NCI-H146 treated with DMSO at 0.1 percent for 48 hours (cell line): ENCODE measurements around the gene NXPH4.

ENCODE experiments used
- DNase-seq: peaks from one replicate; lab custom pipeline; 2025; ENCODE audit not compliant: unreplicated experiment; lab: John Stamatoyannopoulos, UW

NXPH4 gene

DNA sequence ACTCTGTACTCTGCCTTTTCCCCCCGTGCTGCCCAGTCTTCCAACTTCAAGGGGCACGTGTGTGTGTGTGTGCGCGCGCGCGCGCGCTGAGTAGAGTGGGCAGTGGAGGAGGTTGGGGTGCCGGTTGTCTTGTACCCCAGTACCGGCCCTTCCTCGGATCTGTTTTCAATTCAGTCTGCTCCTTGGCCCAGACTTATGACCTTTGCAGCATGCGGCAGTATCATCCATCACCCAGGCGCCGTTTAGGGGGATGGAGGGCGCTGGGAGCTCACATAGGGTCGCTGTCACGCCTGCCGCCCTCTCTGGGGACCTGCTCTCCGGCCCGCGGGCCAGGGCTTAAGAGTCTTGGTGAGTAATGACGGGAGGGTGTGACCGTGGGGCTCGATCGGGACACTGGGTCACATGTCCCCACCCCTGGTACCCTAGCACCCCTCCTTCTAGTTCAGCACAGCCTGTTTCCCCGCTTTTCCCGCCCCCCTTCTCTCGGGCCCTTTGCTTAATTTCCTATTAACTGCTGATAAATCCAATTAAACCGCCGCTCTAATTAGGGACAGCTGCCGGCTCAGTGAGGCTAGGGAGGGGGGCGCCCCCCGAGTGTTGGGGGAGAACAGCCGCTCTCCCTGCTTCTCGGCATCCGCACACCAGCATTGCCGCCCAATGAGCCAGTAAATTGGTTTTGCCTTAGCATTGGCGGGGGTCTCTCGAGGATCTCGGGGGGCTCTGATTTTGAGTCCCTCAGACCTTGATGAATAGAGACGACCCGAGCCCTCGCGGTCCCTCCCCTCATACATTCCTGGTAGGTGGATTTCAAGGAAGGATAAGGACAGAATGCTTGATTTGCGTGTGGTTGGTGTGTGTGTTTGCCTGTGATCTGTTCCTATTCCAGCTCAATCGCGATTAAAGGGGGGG lies 25.1 kb downstream of the NXPH4 start:
- no peak for DNase-seq

DNA sequence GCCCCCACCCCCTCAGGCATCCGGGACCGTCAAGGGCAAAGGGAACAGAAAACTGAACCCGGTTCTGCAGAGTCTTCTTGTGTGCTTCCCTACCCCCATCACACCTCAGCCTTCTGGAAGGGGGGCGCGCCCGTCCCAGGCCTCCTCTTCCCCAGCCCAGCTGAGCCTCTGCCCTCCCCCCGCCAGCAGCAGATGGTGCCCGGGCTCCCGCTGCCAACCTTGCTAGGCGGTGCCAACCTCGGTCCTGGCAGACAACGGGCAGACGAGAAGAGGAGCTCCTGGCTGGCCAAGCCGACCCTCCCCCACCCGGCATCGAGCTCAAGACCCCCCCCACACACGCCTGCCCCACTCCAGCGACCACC lies 25.7 kb downstream of the NXPH4 start:
- DNase-seq, result no peak

DNA sequence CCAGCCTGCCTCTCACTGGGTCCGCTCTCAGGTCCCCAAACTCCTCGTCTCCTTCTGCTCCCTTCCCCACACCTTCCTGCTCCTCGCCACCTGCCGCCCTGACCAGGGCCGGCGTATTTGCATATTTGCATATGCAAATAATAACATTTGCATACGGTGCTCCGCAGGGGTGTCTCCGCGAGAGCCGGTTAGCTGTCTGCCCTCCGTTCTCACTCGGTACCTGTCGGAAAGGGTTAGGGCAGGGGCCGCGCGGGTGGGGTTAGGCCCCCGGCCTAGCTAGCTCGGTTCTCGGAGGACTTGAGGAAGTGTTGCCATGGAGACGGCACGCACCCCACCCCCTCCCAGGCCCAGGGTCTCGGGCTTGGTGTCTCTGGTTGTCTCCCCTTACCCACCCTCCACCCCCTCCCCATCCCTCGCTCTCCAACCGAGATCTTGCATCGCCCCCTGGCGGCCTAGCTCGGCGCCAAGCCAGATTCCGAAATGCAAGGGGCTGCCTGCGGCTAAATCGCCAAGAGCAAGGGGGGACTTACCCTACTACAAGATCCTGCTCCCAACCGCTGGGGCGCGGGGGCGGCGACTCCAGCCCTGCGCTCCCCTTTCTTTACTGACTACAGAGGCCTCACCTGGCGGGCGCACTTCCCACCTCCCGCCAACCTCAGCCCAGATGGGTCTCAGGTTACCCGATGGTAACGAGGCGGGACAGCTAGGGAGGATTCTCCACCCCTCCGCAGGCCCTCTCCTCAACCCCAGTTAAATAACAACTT lies 26.3 kb downstream of the NXPH4 start:
- DNase-seq, result peak; percentile 76

DNA sequence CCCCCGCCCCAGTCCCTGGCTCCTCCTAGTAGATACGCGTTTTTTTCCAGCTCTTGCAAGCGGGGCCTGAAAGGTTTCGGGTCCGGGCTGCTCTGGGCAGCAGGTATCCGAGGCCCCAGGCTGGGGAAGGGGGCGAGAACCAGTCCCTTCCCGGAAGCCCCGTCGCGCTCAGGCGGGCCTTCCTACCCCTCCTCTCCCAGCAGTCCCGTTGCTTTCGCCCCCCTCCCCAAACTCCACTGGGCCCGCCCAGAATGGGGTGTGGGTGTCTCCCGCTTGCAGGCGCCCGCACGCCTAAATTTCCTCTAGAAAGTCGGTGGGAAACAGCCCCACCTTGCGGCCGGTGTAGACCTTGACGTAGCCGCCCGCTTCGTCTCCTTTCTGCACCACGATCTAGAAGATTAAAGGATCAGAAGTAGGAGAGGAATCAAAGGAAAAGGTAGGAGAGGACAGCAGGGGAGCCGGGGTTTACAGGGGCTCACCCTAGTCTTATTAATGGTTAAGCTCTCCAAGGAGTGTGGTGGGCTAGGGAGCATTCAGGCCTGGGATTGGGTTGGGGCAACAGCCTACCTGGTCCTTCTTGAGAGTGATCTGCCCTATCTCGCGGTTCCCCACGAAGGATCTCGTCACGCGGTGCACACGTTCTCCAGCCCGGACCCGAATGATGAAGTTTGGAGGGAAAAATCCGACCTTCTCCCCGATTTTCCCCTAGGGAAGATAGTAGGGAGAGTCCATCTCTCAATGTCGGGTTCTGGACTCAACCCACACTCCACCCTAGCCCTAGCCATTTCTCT lies 27.1 kb downstream of the NXPH4 start:
- peak; percentile 63 for DNase-seq

DNA sequence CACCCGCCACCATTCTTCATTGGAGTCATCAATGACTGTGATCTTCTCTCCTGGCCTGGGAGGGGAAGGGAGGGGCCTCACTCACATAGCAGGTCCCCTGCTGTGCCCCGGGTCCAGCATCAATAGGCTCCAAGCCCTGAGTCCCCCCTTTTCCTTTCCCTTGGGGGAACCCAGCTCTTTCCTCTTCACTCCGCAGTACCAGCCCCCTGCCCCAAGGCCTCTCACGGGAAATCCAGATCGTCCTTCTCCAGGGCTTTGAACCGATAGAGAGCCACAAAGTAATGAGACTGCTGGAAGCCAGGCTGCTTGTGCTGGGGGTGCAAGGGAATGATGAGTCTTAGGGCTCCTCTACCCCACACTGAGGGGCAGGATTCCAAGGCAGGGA lies 27.7 kb downstream of the NXPH4 start:
- no peak for DNase-seq

DNA sequence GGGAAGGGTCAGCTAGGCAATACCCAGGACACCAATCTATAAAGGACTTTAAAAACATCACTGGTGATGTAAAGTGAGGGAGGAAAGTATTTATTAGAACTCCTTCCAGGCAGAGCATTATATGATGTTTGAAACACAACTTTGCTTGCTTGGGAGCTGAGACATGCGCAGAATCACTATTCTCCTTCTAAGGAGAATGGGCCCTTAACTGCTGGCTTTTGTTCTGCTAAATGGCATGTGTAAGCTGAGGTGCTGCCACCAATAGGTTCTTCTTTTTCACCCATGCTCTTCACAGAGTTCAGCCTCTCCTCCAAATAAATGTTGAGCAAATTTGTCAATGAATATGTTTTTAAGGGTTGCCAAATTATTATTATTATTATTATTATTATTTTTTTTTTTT lies 30.4 kb downstream of the NXPH4 start:
- no peak for DNase-seq

DNA sequence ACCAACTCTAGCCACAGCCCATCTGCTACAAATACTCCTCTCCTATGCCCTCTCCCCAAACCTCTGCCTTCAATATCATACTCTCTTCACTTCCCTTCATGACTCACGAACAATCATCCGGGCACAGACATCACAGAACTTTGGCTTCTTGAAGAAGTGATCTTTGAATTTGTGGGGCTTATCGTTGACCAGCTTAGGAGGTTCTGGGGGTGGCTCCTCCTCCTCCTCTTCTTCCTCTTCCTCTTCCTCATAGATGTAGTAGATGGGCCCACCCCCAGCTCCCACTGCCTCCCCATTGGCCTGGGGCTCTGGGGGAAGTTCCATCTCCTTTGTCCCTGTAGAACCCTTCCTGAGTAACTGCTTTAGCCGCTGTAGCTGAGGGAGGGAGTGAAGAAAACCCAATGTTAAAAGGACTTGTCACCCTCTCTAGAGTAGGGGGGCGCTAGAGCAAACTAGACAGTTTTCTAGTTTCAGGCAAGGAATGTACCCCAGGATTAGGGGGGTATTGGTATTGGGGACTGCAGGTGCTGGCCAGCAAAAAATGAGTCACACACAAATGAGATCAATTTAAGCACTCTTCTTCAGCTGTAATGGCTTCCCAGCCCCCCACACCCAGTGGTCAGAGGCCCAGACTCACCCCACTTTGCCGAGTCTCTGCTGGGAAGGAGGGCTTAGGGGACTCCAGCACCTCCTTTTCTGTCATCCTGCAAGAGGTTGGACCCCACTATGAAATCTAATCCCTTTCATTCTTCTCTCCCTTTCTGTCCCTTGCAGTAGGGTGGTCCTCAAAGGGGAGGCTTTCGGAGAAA lies 32.5 kb downstream of the NXPH4 start:
- no peak for DNase-seq

DNA sequence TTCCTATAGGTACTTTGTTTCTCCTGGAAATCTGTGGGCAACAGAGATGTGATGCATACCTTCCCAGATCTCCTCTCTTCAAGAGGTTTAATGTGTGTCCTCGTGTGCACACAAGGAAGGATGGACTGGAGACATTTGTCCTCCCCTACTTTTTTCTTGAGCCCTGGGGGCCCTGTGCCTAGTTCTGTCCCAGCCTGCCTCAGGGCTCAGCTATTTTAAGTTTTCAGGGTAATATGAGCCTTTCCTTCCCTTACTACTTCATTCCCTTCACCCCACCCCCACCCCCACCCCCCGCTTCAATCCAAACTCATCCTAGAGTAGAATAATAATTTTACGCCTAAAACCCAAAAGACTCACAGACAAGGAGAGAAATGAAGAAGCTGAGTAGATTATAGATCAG lies 33.9 kb downstream of the NXPH4 start:
- no peak for DNase-seq

DNA sequence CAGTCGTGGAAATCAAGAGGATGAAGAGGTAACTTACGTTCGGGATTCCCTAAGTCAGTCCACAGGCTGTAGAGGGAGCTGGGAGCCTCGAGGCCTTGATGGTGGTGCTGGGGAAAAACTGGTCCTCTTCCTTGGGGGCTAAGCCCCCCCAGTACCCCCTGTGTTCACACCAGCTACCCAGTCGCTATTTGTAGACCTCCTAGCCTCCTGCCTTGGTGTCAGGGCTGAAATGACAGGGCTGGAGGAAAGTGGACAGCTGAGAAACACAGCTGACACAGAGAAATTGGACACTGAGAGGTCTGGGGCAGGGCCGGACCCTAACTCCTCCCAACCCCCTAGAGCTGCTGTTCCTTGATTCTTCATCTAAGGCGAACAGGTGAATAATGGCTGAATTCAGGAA lies 34.4 kb downstream of the NXPH4 start, which contains the start of gene STAC3:
STAC3 (minus strand) TSS at position 232 of the 400 bp plus-strand sequence. CDS start 1,551 bp downstream, outside the sequence.
- no peak for DNase-seq

DNA sequence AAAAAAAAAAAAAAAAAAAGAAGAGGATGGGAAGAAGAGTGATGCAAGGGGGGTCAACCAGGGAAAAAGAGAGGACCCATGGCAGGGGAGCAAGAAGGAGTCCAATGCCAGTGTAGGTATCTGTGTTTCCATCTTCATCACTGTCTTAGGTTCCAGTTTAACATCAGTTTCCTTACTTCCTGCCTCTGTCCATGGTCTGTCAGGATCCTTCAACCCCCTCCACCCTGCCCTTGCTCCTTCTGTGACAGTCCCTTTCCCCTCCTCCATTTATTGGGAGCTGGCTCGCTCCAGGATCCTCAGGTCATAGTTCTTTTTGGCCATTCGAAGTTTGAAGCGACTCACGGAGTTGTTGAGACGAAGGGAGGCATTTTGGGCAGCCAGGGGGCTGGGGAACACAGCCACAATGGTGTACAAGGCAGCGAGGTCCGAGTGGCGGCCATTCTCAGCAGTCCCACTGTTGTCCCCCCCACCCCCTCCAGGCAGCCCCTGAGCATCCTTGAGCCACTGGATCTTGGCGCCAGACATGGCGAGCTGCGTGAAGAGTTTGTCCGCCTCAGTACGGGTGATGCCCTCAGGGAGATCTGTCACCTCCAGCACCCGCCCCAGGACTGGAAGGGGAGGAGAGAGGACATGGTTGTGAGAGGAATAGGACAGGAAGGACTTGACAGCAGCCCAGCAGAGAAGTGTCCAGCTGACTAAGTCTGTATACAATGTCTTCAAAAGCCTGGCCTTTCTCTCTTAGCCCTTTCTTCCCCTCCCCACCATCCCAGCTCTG lies 38.1 kb downstream of the NXPH4 start:
- no peak for DNase-seq

DNA sequence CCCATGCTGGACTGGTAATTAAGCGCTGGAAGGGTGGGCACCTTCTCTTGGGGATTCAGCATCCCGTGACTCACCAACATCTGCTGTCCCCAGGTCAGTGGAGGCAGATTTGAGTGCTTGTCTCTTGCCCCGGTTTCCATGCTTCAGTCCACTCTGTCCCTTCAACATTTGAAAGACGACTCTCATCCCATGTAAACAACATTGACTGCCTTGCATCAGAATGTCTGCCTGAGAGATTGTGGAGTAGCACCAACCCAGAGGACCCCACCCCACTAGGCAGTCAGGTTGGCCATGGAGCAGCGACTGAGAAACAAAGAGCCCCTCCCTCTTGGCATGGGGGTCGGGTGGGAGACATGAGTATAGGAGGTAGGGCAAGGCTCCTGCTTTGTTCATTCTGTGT lies 39.3 kb downstream of the NXPH4 start:
- DNase-seq, result no peak

DNA sequence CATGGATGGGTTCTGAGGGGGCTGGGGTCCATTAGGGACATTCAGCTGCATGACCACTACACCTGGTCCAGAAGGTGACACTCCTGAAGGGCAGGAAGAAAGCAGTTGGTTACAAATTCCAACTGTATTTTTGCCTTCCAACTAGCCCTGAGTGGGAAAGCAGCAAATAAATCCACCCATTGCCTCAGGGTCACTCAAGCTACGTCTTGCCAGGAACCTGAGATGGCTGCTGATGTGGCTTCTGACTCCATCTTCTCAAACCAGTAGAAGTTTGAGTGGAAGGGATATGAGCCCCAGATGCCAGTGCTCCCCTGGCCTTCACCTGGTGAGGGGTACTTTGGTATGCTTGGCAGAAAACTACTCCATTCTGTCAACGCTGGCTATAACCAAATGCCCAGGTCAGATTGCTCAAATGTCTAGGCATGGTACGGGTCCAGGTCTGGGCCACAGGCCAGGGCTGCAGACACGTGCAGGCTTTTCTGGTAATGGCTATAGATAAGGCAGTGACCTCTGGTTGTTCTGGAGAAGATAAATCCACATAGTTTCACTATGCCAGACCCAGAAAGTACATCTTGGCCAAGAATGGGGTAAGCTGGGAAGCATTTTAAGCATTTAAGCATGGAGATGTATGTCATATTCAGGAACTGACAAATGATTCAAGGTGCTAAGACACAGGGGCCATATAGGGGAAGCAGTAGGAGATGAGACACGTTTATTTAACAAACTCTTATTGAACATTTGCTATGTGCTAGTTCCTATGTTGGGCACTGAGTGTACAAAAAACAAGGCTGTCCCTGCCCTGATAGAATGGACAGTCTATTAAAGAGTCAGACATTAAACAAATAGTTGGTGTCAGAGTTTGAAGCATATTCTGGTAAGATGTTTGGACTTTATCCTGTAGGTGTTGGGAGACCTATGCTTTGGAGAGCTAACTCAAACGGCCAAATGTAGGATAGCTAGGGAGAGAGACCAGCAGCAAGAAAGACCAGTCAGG lies 42.7 kb downstream of the NXPH4 start:
- no peak for DNase-seq

DNA sequence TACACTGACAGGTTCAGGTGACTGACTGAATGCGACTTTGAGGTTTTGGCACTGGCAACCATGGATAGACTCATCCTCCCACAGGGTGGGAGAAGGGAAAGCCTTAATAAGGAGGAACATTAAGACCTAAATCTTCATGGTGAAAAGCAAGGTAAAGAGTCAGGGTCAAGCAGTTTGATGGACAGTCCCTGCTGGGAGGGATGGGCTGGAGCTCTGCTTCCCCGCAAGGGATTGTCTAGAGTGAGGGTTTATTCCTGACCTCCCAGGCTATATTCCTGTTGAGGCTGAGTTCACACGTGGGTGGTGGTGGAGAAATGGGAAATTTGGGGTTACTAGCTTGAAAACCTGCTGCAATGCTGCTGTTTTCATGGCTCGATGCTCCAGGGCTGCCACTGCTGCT lies 43.8 kb downstream of the NXPH4 start:
- no peak for DNase-seq

DNA sequence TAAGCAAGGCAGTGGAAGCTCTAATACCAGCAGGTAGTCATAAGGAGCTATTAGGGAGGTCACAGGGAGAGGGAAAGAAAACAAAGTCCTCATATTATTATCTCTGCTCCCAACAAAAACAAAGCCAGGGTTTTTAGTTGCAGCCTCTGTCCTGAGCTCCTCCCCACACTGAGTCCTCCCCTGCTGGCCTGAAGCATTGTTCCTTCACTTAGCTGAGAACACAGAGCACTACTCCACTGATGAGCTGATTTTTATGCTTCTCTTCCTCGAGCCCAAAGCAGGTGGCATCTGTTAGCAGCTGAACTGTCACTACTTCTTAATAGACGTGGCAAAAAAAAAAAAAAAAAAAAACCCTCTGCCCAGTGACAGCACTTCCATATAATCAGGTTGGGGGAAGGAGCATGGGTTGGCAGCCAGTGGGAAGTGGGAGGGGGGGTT lies 44.9 kb downstream of the NXPH4 start:
- peak; percentile 76 for DNase-seq

DNA sequence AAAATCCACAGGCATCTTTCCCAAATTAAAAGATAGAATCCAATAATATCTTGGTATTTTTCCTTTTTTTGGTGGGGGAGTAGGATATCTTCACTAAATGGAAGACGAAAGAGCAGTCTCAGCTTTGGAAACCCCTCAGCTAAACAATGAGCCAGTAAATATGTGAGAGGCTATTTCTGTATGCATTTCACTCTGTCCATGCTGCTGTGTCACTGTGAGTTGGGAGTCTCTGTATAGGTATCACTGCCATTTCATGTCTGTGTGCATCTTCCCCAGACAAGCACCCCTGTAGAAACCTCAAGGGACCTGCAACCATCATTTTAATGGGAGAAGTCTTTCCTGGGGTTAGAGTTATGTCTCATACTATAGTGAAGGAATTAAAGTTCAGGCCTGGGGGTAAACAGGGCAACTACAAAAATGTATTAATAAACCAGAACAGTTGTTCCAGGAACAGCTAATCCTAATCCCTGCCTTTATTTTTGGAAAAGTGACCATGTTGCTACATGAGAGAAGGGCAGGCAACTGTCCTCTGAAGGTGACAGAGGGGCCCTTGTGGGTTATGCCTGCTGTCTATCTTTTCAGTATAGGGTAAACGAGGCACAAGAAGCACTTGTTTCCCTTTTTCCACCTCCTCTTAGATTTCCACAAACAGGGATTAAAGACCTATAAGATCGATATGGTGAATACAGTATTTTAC lies 45.7 kb downstream of the NXPH4 start:
- no peak for DNase-seq

DNA sequence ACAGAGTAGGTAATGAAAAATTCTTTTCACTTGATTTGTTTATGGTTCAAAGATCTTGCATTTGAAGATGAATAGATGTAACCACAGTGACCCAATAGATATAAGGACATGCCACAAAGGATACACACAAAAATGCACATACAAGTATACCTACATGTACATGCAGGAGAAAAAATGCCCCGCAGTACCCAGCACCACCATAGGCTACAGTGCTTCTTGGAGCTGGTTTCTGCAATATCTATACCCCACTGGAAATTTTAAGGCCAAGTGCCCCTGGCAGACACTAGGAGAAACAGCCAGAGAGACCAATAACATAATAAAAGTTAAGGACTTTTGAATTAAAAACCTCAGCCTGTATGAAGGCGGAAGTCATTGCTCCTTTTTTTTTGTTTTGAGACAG lies 46.5 kb downstream of the NXPH4 start:
- DNase-seq, result no peak

DNA sequence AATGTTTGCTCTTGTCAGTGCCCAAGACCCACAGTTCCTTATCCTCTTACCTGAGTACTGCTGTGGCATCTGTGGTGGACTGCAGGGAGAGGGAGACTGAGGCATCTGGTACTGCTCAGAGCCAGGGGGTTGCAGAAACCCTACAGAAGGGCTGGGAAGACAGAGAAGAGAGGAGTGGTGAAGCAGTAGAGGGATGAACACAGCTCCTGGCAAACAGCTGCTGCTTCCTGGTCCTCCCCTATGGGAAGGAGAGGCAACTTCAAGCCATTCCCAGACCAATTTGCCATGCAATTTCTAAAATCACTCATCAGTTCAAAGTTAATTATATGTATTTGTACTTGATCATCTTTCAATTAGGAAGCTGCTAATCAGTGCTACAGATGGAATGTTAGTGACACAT lies 50.1 kb downstream of the NXPH4 start:
- no peak for DNase-seq

DNA sequence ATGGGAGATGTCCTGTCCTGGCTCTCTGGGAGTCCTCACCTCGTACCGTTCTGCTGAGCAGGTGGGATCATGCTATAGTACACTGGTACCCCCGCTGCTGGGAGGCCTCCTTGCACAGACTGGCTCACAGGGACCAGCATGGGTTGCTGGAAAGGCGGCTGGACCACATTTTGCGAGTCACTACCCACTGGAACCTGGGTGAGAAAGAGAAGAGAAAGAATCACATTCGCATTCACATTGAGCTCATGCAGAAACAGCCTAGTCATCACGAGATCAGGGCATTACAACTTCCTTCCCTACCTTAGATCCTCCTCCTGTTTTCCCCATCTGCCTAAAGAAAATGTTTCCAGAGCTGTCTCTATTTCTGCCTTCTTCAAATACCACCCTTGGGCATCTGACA lies 51.7 kb downstream of the NXPH4 start:
- no peak for DNase-seq
